AG04449 (cell line): ENCODE measurements around the gene TPP2.

ENCODE experiments used
- CTCF ChIA-PET: fragments of 350-600 bp; formaldehyde crosslinking; extraction: SDS; loops from one replicate; lab custom pipeline; 2021; ENCODE audit warnings: antibody characterized with exemption; lab: Yijun Ruan, JAX
- POLR2A ChIA-PET: fragments of 400-600, 350-600 bp; formaldehyde crosslinking; extraction: SDS; loops from one replicate; lab custom pipeline; 2020; ENCODE audit warnings: antibody characterized with exemption, inconsistent platforms; lab: Yijun Ruan, JAX
- DNase-seq: peaks from one replicate; pipeline ENCODE4 v3.0.0-alpha.2; 2010; ENCODE audit warnings: low read depth, low spot score
- H3K4me3 ChIP-seq: 2 replicates; pipeline ENCODE4 v1.5.1; 2011; ENCODE audit warnings: low read depth, mild to moderate bottlenecking, control low read depth, low read length
- TF ChIP-seq, protein P1 (sequence below): IDR thresholded peaks from one replicate; pipeline ENCODE4 v1.5.1; 2011; ENCODE audit warnings: mild to moderate bottlenecking, moderate library complexity, low read length, control low read depth, inconsistent platforms; ENCODE audit not compliant: insufficient read depth; ENCODE audit errors: missing control alignments

TPP2 gene

DNA sequence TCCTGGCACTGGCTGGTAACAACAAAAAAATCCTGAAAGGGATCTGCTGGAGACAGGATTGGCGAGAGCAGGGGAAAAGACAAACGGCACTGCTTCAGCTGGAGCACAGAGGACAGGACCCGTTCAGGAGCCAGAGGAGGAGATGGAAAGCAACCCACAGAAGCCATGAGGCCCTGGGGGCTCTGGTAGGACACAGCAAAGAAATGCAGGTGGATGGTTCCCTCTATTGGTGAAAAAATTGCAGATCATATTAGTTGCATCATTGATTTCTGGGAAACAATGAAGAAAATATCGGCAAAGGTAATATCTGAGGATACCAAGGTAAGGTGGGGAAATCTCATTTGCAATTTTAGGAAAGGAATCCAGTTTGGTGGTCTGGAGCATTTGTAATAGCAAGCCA, 25.7 kb upstream of the TPP2 start:
- ChIA-PET POLR2A (no interaction called here), CTCF (interaction anchor here (1.1 to 3.1 kb wide), 5 partner anchors 8 to 428 kb away, joined by 3 to 16 read pairs (median 4); no protein-coding TSS in a partner anchor)
- DNase-seq, result no peak
- H3K4me3 ChIP-seq, result no peak overlapping the region
- TF ChIP-seq, protein P1, sequence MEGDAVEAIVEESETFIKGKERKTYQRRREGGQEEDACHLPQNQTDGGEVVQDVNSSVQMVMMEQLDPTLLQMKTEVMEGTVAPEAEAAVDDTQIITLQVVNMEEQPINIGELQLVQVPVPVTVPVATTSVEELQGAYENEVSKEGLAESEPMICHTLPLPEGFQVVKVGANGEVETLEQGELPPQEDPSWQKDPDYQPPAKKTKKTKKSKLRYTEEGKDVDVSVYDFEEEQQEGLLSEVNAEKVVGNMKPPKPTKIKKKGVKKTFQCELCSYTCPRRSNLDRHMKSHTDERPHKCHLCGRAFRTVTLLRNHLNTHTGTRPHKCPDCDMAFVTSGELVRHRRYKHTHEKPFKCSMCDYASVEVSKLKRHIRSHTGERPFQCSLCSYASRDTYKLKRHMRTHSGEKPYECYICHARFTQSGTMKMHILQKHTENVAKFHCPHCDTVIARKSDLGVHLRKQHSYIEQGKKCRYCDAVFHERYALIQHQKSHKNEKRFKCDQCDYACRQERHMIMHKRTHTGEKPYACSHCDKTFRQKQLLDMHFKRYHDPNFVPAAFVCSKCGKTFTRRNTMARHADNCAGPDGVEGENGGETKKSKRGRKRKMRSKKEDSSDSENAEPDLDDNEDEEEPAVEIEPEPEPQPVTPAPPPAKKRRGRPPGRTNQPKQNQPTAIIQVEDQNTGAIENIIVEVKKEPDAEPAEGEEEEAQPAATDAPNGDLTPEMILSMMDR, result no peak

DNA sequence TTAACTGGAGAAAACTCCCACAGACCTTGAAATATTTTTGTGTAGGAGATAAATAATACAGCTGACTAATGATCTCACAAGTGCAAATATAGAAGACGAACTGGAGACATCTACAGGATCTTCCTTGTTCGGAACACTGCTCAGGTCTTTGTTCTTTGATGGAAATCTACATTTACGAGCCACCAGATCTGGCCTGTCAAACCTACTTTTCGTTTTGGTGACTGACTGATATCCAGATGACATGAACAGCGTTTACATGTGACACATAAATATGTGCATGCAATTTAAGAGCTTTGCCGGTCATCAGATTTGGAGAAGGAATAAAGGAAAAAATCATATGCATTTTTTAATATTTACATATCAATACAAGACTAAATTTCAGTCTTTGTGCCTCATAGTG, 24.5 kb upstream of the TPP2 start:
- POLR2A ChIA-PET, result no interaction called here
- no peak for DNase-seq
- H3K4me3 ChIP-seq, result no peak overlapping the region
- TF ChIP-seq, protein P1, result no peak
- CTCF ChIA-PET, result interaction anchor here (1.0 to 3.1 kb wide), 3 partner anchors 7 to 815 kb away, joined by 3 to 16 read pairs (median 3); no protein-coding TSS in a partner anchor

DNA sequence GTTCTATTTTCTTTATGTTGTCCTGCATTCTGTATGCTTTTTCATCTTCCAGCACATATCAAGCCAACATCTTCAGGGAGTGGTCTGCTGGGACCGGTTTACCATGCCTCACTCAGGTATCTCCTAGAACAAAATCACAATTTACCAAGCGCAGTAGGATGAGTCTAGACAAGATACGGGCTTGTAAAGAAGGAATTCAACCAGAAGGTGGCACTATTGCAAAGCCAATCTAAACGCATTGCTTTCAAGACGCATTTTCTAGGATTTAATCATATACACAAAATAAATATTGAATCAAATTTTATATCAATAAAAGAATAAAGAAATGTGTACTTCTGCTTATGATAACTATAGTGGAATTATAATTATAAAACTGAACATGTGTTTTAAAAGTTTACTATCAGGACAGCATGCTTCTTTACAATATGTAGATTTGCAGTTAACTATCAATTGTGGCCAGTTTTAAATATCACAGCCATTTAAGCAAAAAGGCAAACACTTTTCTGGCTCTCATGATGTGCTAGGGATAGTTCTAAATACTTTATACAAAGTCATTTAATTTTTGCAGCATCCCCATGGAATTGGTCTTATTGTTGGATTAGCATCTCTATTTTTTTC, 16.1 kb upstream of the TPP2 start:
- ChIA-PET POLR2A (no interaction called here), CTCF (interaction anchor here (0.9 to 7.3 kb wide), 27 partner anchors 10 to 335 kb away, joined by 3 to 88 read pairs (median 5); partner anchors contain the start of genes ERCC5 and TPP2)
- TF ChIP-seq, protein P1, result peak; percentile 66
- H3K4me3 ChIP-seq, result no peak overlapping the region
- no peak for DNase-seq

DNA sequence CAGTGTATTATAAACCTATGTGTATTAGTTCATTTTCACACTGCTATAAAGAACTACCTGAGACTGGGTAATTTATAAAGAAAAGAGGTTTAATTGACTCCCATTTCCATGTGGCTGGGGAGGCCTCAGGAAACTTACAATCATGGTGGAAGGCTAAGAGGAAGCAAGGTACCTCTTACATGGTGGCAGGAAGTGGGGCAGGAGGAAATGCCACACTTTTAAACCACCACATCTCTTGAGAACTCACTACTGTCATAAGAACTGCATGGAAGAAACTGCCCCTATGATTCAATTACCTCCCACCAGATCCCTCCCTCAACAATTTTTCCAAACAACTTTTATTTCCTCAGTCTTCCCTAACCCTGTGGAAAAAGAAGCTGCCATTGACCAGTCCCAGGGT, 14.5 kb upstream of the TPP2 start:
- POLR2A ChIA-PET, result no interaction called here
- CTCF ChIA-PET, result interaction anchor here (0.8 to 7.3 kb wide), 15 partner anchors 9 to 267 kb away, joined by 3 to 88 read pairs (median 7); partner anchors contain the start of genes ERCC5 and TPP2
- no peak overlapping the region for H3K4me3 ChIP-seq
- TF ChIP-seq, protein P1, result no peak
- DNase-seq, result no peak

DNA sequence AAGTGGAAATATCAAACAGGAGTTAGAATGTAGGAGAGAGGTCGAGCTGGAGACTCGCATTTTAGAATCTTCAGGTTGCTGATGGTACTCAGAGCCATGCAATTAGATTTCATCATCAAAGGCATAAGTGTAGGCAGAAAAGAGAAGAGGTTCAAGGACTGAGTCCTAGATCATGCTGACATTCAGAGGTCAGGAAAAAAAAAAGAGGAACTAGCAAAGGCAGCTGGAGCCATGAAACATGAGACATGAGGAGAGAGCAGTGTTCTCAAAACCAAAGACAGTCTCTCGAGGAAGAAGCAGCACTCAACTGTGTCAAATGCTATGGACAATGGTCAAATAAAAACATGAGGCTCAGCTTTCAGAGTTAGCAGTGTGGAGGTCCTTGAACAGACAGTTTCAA, 12.4 kb upstream of the TPP2 start:
- TF ChIP-seq, protein P1, result no peak
- ChIA-PET CTCF (interaction anchor here (1.4 to 7.3 kb wide), 5 partner anchors 7 to 264 kb away, joined by 5 to 88 read pairs (median 13); no protein-coding TSS in a partner anchor), POLR2A (no interaction called here)
- no peak for DNase-seq
- no peak overlapping the region for H3K4me3 ChIP-seq

DNA sequence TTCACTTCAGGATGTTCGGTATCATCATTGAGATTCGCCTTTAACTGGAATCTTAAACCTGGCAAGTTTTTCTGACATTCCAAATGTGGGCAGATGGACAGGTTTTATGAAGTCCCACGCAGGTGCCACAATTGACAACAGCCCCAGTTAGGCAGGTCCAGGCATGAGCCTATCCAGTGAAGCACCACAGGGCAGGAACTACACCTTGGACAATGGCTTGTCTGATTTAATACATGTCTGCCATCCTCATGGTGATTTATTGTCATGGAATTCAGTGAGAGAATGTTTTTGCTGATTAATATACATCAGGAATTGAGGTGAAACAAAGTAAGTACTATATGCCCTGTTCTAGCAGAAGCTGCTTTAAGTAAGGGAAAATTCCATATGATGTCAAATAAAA, 10.2 kb upstream of the TPP2 start:
- H3K4me3 ChIP-seq, result no peak overlapping the region
- TF ChIP-seq, protein P1, result no peak
- DNase-seq, result no peak
- POLR2A ChIA-PET, result no interaction called here
- CTCF ChIA-PET, result interaction anchor here (1.0 to 3.9 kb wide), 4 partner anchors 7 to 283 kb away, joined by 3 to 13 read pairs (median 6); no protein-coding TSS in a partner anchor
